GM12874 (cell line): ENCODE results near the gene IBSP.

ENCODE experiments used
- CTCF ChIP-seq: IDR thresholded peaks from 2 replicates; pipeline ENCODE4 v1.5.1; 2011; ENCODE audit warnings: low read depth, mild to moderate bottlenecking, control low read depth, low read length, moderate library complexity; ENCODE audit not compliant: insufficient read depth

The IBSP gene

GRCh38 chr4:87799301-87800113, at the start of gene IBSP:
Gene IBSP, plus strand, starts transcription at chr4:87799554. Its CDS starts 2,808 bp downstream, at chr4:87802362.
- TF ChIP-seq CTCF = no peak

- TF ChIP-seq CTCF = no peak
These were observed 49.5 kb upstream of the IBSP start for GRCh38 chr4:87749883-87750282.

GRCh38 chr4:87758270-87758669, 41.1 kb upstream of the IBSP start:
- TF ChIP-seq CTCF = no peak

GRCh38 chr4:87762311-87762710, 37.0 kb upstream of the IBSP start:
- TF ChIP-seq CTCF = no peak

GRCh38 chr4:87781569-87781968, 17.8 kb upstream of the IBSP start:
- no peak for TF ChIP-seq CTCF

GRCh38 chr4:87783781-87784180, 15.6 kb upstream of the IBSP start:
- no peak for TF ChIP-seq CTCF

- TF ChIP-seq CTCF = no peak
These were observed 13.4 kb upstream of the IBSP start for GRCh38 chr4:87785731-87786509.
